NAMALWA (cell line): ENCODE data around the gene DHRS12.

Experiments used
- DNase-seq: peaks from one replicate; pipeline ENCODE4 v3.0.0-alpha.2; 2015; ENCODE audit warnings: low spot score

Gene DHRS12

DNA sequence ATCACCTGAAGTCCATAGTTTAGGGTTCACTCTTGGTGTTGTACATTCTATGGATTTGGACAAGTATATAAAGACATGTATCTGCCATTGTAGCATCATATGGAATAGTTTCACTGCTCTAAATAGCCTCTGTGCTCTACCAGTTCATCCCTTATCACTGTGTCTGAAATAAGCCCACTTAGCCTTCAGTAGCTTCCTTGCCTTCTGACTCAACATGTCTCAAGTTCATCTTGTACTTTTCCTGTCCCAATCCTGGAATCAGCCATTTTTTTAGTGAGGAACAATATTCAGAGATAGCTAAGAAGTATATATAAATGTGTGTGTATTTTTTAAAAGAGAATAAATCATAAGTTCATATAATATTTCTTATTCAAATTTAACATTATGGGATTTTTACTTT is 79.2 kb downstream of the DHRS12 start:
- DNase-seq, result no peak

- no peak for DNase-seq
These were observed 80.4 kb downstream of the DHRS12 start for GRCh38 chr13:51723529-51723928.

GRCh38 chr13:51721496-51721895 is 82.5 kb downstream of the DHRS12 start:
- no peak for DNase-seq

GRCh38 chr13:51719394-51719793 is 84.6 kb downstream of the DHRS12 start:
- no peak for DNase-seq
